HG02623 (cell line): ENCODE measurements around the gene PRTN3.

Source experiments
- ATAC-seq: cut with Tn5 transposase; IDR thresholded peaks from one replicate; pipeline ENCODE4 v1.9.1; 2021; ENCODE audit warnings: moderate library complexity; ENCODE audit not compliant: unreplicated experiment

PRTN3 gene, protein sequence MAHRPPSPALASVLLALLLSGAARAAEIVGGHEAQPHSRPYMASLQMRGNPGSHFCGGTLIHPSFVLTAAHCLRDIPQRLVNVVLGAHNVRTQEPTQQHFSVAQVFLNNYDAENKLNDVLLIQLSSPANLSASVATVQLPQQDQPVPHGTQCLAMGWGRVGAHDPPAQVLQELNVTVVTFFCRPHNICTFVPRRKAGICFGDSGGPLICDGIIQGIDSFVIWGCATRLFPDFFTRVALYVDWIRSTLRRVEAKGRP

DNA sequence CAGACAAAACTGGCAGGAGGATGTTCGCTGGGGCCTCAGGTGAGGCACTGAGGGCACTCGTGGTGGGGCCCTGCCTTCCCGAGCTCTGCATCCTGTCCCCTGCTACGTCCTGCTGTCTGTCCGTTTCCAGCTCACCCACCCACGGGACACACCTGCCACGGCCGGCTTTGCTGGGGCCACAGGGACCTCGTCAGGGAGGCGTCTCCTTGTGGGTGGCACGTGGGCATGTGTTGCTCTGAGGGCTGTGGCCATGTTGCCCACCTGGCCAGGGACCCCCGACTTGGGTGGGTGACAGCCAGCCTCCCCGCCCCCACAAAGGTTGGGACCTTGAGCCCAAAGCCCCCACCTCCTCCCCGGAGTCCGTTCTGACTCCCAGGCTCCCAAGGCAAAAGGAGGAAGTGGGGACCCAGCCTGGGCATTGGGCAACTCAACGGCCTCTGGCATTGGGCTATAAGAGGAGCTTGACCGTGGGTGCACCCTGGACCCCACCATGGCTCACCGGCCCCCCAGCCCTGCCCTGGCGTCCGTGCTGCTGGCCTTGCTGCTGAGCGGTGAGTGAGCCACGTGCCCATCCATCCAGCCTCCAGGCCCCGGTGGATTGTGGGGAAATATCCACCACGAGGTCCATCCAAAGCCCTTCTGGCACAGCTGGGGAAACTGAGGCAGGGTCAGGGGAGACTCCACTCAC, at the start of gene PRTN3:
Gene PRTN3, plus strand, starts transcription at position 481 of the 688 bp plus-strand sequence. Its CDS starts 10 bp downstream, at position 491.
- ATAC-seq: no peak

DNA sequence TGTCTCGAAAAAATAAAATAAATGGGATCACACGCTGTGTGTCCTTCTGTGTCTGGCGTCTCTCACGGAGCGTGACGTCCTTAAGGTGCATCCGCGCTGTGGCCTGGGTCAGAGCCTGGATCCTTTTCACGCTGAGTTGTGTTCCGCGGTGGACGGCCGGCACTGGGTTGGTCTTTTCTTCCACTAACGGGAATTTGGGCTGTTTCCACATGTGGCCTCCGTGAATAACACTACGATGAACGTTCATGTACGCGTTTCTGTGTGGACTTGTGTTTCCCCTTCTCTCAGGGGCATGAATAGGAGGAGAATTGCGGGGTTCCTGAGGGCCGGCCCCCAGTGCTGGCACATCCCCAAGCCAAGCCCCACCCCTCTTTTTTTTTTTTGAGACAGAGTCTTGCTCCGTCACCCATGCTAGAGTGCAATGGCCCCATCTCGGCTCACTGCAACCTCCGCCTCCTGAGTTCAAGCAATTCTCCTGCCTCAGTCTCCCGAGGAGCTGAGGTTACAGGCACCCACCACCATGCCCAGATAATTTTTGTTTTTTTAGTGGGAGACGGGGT, 49.7 kb upstream of the PRTN3 start:
- no peak for ATAC-seq

DNA sequence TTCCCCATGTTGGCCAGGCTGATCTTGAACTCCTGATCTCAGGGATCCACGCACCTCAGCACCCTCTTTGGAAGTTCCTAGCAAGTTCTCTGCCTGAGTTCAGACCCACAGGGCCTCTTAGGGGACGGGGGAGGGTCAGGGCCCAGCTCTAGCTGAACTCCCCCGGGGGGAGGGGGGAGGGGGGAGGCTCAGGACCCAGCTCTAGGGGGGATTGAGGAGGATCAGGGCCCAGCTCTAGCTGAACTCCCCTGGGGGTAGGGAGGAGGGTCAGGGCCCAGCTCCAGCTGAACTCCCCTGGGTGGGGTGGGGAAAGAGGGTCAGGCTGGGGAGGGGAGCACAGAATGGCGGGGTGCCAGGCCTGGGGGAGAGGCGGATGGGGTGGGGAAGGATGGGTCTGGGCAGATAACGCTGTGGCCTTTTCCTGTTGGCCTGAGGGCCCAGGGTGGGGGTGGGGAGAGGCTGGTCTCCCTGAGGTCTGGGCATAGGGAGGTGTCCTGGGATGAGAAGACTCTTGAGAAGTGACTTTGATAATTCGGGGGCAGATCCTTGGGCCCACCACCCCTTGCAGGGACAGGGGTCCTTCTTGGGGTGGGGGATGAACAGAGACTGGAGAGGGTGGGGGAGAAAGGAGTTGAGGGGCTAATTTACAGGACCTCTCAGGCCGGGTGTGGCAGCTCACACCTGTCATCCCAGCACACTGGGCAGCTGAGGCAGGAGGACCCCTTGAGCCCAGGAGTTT, 49.1 kb upstream of the PRTN3 start:
- ATAC-seq: no peak

DNA sequence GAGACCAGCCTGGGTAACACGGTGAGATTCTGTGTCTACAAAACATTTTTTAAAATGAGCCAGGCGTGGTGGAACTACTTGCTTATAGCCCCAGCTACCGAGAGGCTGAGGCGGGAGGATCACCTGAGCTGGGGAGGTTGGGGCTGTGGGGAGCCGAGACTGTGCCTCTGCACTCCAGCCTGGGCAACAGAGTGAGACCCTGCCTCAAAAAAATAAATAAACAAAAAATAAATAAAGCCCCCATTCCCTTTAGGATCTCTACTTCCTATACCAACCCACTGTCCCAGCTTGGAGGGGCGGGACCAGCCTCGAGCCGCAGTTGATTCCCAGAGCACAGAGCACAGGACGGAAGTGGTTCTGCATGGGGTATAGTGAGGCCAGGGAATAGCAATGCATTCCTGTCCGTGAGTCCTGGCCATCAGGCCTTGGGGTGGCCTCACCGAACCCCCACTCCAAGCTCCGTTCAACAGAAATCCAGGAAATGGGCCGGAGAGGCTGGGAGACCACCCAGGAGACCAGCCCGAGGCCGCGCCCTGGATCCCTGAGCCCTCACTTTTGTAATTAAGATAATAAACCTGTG, 48.4 kb upstream of the PRTN3 start:
- ATAC-seq: no peak

DNA sequence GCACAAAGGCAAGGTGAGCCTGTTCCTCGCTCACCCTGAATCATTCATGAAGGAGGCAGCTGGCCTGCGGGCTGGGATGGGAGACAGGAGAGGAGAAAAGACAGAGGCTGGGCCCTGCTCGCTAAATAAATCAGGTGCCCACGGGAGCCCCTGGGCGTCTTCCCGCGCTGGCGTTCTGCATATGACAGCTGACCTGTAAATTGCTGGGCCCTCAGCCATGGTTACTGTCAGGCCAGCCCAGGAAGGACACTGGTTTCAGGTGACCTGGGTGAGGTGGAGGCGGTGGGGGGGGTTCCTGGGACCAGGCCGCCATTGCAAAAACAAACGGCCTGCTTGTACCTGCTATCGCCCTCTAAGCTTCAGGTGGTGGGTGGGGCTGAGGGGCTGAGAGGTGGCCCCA, 47.0 kb upstream of the PRTN3 start:
- no peak for ATAC-seq

DNA sequence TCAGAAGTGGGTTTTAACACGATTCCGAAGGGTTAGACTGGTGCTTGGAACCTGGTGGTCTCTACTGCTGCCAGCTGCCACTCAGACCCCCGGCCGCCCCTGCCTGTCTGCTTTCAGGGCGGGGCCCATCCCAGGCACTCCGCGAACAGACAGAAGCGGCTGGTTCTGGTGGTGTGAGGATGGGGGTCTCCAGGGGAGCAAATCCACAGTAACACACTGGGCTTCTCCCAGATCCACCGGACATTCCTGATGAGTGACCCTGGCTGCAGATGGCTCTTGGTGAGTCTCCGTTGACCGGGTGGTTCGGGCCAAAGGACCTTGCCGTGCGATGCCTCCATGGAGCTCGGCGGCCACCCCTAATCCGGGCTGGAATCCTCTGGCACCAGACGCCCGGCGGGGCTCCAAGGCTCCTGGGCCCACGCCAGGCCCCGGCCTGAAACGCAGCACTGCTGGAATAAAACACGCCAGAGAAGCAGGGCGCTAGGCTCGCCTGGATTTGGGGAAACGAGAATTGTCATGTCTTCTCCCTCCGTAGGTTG, 45.7 kb upstream of the PRTN3 start:
- no peak for ATAC-seq

DNA sequence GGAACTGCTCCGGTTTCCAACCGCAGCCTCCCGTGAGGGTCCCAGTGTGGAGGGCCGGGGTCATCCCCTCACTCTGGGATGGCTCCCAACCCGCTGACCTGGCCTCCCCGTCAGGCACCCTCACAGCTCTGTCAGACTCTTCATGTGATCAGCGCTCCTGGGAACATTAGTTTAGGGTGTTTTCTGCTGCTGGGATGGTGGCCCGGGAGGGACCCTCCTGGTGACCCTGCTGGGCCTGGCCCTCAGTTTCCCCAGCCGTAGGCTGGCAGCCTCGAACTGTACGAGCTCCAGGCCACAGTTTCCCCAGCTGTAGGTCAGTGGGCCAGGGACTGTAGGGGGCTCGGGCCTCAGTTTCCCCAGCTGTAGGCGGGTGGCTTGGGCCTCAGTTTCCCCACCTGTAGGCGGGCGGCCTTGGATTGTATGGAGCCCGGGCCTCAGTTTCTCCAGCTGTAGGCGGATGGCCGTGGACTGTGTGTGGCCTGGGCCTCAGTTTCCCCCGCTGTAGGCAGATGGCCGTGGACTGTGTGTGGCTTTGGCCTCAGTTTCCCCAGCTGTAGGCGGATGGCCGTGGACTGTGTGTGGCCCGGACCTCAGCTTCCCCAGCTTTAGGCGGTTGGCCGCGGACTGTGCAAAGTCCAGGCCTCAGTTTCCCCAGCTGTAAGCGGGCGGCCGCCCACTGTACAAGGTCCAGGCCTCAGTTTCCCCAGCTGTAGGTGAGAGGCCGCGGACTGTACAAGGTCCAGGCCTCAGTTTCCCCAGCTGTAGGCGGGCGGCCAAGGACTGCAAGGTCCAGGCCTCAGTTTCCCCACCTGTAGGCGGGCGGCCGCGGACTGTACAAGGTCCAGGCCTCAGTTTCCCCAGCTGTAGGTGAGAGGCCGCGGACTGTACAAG, 44.9 kb upstream of the PRTN3 start:
- ATAC-seq: no peak

DNA sequence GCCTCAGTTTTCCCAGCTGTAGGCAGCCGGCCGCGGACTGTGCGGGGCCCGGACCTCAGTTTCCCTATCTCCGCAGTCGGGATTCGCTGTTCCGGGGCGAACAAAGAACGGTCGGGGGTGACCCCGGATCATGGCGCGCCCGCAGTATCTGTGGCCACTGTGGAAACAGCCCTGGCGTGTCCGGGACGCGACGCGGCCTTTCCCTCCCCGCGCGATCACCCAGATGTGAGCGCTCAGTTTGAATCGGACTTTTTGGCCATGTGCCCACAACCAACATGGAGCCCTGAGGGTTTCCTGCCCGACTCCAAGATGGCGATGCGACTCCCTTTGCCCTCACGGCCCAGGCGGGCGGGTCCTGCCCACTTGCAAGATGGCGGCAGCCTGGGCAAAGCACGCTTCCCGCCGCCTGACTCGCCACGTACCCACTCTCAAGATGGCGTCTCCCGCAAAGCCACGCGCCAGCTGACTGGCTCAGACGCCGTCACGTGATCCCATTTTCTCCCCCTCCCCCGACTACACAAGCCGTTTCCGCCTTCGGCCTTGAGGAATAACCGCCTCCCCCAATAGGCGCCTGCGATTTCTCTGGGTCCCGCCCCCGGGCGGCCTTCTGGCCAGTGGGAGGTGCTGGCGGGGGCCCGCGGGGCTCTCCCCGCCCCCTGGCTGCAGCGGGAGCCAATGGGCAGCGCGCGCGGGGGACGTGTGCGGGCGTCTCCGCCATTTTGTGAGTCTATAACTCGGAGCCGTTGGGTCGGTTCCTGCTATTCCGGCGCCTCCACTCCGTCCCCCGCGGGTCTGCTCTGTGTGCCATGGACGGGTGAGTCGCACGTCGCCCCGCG, 43.9 kb upstream of the PRTN3 start, which contains the start of gene PTBP1:
Gene PTBP1, plus strand, starts transcription at position 761 of the 836 bp plus-strand sequence. Its CDS starts 46 bp downstream, at position 807.
- peak; percentile 76 for ATAC-seq

DNA sequence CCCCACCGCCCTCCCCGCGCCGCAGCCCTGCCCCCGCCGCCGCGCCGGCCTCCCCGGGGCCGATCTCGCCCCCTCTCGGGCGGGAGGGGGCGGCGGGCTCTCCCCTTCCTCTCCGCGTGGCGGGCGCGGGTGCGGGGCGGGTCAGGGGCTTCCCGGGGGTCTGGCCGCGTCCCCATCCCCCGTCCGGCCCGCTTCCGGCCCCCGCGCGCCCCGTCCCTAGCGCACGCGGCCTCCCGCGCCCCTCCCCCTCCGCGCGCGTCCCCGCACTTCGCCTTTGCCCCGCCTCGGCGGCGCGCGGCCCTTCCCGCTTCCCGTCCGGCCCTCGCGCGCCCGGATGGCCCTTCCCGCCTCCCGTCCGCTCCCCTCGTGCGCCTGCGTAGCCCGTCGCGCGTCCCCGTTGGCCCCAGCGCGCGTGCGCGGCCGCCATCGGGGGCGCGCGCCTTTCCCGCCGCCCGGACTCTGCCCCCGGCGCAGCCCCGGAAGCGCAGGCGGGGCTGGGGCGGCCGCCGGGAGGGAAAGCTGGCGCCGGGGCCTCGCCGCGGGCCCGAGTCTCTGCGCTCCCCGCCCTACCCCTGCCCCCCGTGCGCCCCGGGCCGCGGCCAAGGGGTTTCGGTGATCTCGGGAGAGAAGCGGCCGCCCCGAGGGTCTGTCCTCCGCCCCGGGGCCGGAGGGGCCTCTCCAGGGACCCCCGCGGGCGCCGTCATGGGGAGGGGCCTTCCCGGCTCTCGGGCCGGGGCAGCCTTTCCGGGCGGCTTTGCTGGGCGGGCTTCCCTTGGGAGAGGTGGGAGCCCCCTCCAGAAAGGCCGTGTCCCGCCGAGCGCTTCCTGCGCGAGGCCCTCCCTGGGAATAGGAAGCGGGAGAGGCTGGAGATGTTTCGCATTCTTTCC, 43.0 kb upstream of the PRTN3 start:
- peak; percentile 42 for ATAC-seq

DNA sequence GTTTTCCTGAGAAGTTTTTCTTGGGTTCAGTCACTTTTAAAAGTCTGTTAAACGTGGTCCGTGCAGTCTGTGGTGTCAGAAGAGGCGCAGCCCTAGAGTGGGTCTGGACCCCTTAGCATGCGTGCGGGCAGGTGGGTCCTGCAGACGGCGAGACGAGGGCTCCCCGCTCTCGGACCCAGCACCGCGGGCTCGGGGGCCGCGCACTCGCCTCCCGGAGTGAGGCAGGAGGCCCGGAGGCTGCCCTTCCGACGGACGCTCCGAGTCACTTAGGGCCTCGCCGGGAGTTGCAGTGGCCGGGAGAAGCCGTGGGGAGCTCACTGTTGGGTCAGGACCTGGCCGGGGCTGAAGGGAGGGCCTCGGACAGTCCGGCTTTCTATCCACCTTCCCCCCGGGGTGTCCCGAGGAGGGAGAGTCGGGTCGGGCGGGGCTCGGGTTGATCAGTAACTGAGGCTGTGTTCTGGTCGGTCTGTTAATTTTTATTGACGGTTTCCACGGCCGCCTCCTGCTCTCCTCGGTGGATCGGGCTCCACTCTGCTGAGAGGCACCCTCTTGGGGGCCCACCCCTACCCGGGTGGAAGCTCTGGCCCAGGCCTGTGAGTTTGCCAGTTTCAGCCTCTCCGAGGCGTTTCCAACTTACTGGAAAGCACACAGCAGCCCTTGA, 42.3 kb upstream of the PRTN3 start:
- no peak for ATAC-seq

DNA sequence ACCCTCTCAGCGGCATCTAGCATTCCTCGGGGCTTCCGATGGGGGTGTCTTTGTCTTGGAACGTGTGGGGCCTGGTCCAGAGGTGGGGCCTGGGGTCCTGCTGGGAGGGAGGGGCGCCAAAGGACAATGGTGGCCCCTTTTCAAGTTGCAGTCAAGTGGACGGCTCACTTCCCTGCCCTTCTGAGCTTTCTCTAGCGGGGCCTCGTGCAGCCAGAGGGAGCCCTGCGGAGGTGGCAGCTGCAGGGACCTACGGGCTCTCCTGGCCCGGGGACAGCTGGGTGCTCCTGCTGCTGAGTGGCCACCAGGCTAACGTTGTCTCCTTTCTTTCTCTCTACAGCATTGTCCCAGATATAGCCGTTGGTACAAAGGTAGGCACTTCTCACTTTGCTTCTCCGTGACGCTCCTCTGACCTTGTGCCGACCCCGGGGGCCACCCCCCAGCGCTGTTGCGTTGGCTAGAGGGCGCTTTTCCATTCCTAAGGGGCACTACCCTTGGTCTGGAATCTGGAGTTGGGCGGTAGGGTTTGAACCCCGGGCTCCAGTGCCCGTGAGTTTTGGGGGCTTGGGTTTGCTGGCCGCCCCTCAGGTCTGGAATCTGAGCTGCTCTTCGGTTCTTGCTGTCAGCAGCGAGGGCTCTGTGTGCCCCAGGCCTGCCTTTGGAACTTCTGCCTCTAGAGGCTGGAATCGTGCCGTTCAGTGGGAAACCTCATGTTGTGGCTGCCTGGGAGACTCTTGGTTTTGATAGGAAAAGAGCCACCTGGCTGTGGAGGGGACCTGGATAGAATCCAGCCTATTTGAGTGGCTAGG, 41.5 kb upstream of the PRTN3 start:
- no peak for ATAC-seq

DNA sequence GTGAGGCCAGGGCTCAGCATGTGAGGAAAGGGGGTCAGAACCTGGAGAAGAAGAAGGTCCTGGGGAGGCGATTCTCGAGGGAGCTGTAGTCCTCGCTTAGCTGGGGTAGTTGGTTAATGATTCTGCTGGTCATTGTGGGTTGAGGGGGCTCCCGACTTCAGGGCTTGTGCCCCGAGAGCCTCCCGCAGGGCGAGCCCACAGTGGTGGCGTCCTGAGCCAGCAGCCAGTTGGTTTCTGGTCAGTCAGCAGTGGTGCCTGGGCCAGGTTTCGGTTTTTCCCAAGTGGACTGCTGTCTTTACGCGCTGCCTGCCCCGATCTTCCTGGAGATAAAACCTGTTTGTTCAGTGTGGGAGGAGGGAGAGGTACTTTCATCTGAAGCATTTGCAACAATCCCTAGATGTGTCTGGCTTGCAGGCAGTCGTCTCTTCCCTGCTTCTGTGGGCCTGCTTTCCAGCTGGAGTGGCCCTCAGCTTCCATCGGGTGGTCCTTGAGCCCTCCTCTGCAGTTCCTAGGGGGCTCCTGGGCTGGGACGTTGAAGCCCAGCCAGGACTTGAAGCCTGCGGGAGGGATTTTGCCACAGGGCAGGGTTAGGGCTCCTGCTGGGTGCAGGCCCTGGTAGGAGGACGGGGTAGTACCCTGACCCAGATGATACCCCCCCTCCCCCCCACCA, 40.3 kb upstream of the PRTN3 start:
- ATAC-seq: no peak

DNA sequence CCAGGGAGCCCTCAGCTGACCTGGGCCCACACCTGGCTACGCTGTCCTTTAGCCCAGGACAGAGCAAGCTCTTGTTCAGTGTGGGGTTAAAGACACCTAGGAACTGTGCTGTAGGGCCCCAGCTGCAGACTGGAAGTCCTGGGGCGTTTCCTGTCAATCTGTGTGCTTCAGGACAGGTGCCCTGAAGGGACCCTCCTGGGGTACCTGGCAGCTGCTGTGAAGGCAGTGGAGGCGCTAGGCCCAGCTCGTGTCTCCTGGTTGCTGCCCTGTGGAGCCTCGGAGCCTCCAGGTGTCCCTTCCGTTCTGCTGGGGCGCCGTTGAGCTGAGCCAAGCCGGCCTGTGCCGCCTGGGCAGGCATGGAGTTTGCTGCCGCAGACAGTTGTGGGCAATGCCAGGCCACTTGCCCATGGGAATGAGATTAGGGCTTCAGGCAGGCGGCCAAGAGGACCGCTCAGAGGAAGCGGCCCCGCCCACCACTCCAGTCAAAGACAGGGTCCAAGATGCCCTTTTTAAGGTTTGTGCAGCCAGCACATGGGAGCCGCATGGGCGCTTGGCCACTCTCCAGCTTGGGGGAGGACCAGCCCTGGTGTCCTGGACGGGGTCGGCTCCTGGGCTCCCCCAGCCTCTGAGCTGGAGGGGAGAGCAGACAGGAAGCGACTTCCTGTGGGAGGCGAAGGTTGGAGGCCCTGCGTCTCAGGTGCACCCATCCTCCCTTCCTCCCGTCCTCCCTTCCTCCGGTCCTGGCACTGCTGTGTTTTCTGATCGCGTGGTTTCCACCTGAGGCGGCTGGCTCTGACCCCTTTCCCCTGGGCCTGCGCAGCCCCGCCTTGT, 39.6 kb upstream of the PRTN3 start:
- ATAC-seq: no peak

DNA sequence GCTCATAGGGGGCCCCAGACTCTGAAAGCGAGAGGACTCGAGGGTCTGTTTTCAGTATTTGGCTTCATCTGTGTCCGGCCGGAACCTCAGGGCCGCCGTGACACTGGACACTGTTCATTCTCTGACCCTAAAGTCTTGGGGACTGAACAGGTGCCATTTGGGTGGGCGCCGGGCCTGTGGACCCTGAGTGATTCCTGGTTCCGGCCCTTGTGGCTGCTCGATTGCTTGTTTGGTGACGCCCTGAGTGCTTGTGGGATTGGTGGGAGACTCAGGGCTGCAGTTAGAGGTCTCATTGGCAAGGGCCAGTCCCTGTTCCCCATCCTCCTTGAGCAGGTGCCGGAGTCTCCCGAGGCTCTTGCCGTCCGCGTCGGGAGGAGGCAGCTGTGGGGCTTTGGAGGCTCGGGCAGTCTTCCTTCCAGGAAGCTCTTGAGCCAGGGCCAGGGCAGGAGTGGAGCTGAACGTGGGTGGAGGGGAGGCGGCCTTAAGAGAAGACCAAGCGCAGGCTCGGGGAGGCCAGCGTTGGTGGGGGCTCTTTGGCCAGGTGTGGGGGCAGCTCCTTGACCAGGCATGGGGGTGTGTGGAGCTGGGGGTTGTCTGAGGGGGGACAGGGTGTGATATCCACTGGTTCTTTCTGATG, 38.8 kb upstream of the PRTN3 start:
- no peak for ATAC-seq
